AG10803 (cell line): ENCODE results near the gene NDOR1.

ENCODE experiments used
- DNase-seq: peaks from one replicate; pipeline ENCODE4 v3.0.0; 2010; ENCODE audit warnings: low read depth
- H3K4me3 ChIP-seq: 2 replicates; pipeline ENCODE4 v1.5.1; 2011; ENCODE audit warnings: mild to moderate bottlenecking, low read length, control low read depth
- TF ChIP-seq, protein P1 (sequence below): conservative IDR thresholded peaks from 2 replicates; pipeline ENCODE4 v1.5.1; 2011; ENCODE audit warnings: mild to moderate bottlenecking, low read length, control low read depth, inconsistent platforms

The NDOR1 gene

DNA sequence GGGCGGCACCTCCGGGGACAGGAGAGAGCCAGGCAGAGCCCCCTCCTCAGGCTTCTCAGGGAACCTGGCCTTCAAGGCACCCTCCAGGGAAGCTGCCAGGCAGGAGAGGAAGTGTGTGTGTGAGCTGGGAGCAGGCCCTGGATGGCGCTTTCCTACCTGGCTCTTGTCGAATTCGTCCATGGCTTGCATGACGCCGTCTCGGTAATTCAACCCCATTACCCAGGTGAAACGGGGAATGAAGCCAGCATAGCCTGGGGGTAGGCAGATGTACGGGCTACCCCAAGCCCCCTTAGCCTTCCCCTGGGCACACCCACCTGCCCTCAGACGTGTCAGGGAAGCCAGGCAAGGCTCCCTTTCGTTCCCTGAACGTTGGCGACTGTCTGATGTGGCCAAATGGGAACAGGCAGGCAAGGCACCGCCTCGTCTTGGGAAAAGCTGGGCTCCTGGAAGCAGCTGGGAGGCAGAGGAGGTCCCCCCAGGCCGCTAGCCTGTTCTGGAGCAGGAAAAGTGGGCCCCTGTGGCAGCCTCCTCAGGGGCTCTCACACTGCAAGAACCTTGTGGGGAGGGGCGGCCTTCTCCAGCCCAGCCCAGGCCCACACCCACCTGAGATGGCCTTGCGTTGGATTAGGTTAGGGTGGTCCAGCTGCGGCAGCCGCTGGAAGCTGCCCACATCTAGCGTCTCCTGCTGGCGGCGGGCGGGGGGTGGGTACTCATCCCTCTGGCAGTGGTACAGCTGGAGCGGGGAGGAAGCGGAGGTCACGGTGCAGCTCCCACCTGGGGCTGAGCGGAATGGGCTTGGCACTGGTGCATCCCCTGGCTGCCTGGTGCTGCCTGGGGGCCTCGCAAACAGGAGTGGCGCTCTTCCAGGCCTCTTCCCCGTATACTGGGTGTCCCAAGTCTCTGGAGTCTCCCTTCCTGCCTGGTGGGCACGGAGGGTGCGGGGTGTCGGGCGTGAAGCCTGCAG is 39.3 kb downstream of the NDOR1 start:
- TF ChIP-seq, protein P1, sequence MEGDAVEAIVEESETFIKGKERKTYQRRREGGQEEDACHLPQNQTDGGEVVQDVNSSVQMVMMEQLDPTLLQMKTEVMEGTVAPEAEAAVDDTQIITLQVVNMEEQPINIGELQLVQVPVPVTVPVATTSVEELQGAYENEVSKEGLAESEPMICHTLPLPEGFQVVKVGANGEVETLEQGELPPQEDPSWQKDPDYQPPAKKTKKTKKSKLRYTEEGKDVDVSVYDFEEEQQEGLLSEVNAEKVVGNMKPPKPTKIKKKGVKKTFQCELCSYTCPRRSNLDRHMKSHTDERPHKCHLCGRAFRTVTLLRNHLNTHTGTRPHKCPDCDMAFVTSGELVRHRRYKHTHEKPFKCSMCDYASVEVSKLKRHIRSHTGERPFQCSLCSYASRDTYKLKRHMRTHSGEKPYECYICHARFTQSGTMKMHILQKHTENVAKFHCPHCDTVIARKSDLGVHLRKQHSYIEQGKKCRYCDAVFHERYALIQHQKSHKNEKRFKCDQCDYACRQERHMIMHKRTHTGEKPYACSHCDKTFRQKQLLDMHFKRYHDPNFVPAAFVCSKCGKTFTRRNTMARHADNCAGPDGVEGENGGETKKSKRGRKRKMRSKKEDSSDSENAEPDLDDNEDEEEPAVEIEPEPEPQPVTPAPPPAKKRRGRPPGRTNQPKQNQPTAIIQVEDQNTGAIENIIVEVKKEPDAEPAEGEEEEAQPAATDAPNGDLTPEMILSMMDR: no peak; the same call in 1 of the 2 replicates
- DNase-seq: no peak
- no peak overlapping the region for H3K4me3 ChIP-seq

- no peak for DNase-seq
Observed at GRCh38 chr9:137245450-137246421, 40.2 kb downstream of the NDOR1 start.

DNA sequence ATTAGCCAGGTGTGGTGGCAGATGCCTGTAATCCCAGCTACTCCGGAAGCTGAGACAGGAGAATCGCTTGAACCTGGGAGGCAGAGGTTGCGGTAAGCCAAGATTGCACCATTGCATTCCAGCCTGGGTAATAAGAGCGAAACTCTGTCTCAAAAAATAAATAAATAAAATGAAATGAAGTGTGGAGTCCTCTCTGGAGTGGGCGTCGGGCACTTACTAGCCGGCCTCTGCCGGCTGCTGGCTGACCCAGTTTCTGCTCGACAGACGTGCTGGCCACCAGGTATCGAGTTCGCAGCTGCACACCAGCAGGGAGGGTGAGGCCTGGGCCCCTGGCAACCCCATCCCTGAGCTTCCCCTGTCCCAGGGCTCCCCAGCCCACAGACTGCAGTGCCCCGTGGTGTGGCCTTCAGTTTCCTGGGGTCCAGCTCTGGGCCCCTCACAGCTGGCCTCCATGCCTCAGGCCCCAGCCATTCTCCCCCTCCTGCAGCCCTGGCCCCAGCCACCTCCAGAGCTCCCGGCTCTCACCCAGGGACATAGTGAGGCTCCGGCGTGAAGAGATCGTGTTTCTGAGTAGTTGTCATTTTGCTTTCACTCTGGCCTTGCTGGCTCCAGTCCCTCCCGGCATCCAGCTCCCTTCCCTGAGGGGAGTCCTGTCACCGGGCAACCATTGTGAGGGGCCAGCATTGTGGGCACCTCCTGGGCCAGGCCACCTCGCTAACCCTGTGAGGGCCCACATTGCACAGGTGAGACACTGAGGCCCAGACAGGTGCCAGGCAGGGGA is 41.8 kb downstream of the NDOR1 start:
- no peak overlapping the region for H3K4me3 ChIP-seq
- TF ChIP-seq, protein P1: no peak
- no peak for DNase-seq

More at GRCh38 chr9:137245450-137246421, 40.2 kb downstream of the NDOR1 start:
- no peak overlapping the region for H3K4me3 ChIP-seq
- TF ChIP-seq, protein P1: no peak

GRCh38 chr9:137247916-137248175 is 42.3 kb downstream of the NDOR1 start:
- no peak overlapping the region for H3K4me3 ChIP-seq
- no peak for DNase-seq
- TF ChIP-seq, protein P1: no peak

DNA sequence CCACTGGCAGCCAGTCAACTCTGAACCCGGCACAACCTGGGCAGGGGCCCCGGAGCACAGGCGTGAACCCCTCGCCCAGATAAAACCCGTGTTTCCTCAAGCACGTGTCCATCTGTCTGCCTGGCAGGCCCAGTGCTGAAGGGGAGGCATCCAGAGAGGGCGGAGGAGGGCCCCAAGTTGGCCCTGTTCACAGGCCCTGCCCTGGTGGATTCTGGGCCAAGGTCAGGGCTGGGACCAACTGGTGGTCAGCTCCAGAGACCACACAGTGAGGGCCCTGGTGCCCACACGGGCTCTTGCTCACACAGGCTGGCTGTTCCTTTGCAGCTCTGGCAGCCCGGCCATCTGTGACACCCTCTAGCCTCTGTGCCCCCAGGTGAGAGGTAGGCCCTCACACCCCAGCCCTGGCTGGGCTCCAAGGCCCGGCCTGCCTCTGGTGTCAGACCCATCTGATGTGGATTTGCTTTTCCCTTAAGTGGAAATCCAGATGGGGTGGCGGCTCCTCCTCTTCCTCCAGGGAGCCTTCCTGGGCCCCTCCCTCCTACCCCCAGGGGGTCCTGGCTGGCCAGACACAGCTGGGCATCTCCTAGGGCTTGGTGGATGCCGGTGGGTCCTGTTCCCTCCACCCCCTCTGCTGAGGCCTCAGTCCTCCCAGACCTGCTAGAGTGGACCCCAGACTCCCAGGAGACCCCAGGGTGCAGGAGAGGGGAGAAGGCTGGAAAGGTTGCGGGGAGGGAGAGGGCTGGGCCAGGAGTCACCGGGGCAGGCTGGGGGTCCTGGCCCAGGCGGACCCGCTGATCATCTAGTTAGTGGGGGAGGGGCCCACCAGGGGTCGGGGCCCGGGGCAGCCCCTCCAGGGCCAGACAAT is 45.1 kb downstream of the NDOR1 start:
- no peak overlapping the region for H3K4me3 ChIP-seq
- no peak for DNase-seq
- TF ChIP-seq, protein P1: no peak

DNA sequence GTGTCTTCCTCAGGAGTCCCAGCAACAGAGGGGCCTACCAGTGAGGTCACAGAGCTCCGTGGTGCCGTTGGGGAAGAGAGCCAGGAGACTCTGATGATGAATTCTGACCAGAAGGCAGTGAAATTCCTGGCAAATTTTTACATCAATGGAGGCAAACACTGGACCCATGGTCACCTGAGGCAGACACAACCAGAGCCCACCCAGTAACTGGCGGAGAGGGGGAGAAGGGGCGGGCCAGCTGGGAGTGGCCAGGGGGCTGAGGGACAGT is 45.6 kb downstream of the NDOR1 start, which contains the start of gene STPG3:
Gene STPG3 (plus strand): TSS at position 93 of the 268 bp plus-strand sequence. CDS start 1 bp downstream, at position 94.
- TF ChIP-seq, protein P1: no peak
- DNase-seq: no peak
- no peak within 1 kb of the TSS for H3K4me3 ChIP-seq
